Measurements from ENCODE around the gene SIGLEC12.

DNA sequence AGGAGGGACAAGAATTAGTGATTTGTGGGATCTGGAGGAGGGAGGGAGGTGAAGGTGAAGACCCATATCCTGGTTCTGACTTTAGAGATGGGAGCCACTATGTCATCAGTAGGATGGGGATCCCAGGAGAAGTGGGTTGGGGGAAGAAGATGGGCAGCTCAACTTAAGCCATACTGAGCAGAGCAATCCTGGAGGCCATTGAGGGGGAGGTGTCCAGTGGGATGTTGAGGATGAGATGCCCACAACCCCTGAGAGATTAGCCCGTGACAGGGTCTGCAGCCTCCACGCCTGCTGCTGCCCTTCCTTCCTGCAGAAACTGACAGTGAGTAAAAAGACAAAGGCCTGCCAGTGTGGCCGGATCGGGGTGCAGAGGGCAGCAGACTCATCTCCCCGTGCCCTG lies 41.1 kb upstream of the SIGLEC12 start:
- TF ChIP-seq POLR2A (IDR thresholded peaks at IDR 0.05) = no peak
- TF ChIP-seq, protein P1, sequence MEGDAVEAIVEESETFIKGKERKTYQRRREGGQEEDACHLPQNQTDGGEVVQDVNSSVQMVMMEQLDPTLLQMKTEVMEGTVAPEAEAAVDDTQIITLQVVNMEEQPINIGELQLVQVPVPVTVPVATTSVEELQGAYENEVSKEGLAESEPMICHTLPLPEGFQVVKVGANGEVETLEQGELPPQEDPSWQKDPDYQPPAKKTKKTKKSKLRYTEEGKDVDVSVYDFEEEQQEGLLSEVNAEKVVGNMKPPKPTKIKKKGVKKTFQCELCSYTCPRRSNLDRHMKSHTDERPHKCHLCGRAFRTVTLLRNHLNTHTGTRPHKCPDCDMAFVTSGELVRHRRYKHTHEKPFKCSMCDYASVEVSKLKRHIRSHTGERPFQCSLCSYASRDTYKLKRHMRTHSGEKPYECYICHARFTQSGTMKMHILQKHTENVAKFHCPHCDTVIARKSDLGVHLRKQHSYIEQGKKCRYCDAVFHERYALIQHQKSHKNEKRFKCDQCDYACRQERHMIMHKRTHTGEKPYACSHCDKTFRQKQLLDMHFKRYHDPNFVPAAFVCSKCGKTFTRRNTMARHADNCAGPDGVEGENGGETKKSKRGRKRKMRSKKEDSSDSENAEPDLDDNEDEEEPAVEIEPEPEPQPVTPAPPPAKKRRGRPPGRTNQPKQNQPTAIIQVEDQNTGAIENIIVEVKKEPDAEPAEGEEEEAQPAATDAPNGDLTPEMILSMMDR (IDR thresholded peaks at IDR 0.05) = no peak

Measured in prostate gland (tissue), 2 donors.